Measurements from ENCODE around the gene PRPF39. TPM values are rescaled to one million over a fixed set of nuclear protein-coding genes. Genes with fewer than 3 reads are reported as not detected.

The PRPF39 gene
- total and polyA plus RNA-seq, 2 of the 13 experiments (the other 11 are each of a cell fraction or from before 2014, with no cell fraction given), result 44.2 to 65.0 TPM

GRCh38 chr14:45135659-45136395 lies 51.9 kb downstream of the PRPF39 start, which contains the start of gene FANCM (continued):
- TF ChIP-seq, protein P1, sequence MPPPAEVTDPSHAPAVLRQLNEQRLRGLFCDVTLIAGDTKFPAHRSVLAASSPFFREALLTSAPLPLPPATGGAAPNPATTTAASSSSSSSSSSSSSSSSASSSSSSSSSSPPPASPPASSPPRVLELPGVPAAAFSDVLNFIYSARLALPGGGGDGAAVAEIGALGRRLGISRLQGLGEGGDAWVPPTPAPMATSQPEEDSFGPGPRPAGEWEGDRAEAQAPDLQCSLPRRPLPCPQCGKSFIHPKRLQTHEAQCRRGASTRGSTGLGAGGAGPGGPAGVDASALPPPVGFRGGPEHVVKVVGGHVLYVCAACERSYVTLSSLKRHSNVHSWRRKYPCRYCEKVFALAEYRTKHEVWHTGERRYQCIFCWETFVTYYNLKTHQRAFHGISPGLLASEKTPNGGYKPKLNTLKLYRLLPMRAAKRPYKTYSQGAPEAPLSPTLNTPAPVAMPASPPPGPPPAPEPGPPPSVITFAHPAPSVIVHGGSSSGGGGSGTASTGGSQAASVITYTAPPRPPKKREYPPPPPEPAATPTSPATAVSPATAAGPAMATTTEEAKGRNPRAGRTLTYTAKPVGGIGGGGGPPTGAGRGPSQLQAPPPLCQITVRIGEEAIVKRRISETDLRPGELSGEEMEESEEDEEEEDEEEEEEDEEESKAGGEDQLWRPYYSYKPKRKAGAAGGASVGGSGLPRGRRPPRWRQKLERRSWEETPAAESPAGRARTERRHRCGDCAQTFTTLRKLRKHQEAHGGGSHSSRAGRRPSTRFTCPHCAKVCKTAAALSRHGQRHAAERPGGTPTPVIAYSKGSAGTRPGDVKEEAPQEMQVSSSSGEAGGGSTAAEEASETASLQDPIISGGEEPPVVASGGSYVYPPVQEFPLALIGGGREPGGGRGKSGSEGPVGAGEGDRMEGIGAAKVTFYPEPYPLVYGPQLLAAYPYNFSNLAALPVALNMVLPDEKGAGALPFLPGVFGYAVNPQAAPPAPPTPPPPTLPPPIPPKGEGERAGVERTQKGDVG (CRISPR knock-in tag; IDR thresholded peaks at IDR 0.05; ENCODE audit: borderline replicate concordance), result no peak
- TF ChIP-seq CBFB (CRISPR knock-in tag; IDR thresholded peaks at IDR 0.05), result no peak
- TF ChIP-seq ZSCAN31 (CRISPR knock-in tag; IDR thresholded peaks at IDR 0.05; ENCODE audit: low read depth), result peak; percentile 54; the same call in 1 of the 2 replicates
- no peak for TF ChIP-seq SRSF1 (optimal IDR thresholded peaks at IDR 0.05; ENCODE audit: low read depth, low read length)
- peak; percentile 62; the same call in 1 of the 2 replicates for TF ChIP-seq ZNF788 (CRISPR knock-in tag; IDR thresholded peaks at IDR 0.05; ENCODE audit: borderline replicate concordance)
- TF ChIP-seq GPN1 (CRISPR knock-in tag; IDR thresholded peaks at IDR 0.05; ENCODE audit: borderline replicate concordance), result no peak
- no peak for TF ChIP-seq ATAD3A (CRISPR knock-in tag; IDR thresholded peaks at IDR 0.05)
- TF ChIP-seq BHLHE40 (IDR thresholded peaks at IDR 0.05; ENCODE audit: low read length), result no peak
- no peak for TF ChIP-seq ZNF800 (CRISPR knock-in tag; IDR thresholded peaks at IDR 0.05)
- TF ChIP-seq ZNF563 (CRISPR knock-in tag; IDR thresholded peaks at IDR 0.05), result peak; percentile 43; the same call in 1 of the 2 replicates
- TF ChIP-seq, protein P2, sequence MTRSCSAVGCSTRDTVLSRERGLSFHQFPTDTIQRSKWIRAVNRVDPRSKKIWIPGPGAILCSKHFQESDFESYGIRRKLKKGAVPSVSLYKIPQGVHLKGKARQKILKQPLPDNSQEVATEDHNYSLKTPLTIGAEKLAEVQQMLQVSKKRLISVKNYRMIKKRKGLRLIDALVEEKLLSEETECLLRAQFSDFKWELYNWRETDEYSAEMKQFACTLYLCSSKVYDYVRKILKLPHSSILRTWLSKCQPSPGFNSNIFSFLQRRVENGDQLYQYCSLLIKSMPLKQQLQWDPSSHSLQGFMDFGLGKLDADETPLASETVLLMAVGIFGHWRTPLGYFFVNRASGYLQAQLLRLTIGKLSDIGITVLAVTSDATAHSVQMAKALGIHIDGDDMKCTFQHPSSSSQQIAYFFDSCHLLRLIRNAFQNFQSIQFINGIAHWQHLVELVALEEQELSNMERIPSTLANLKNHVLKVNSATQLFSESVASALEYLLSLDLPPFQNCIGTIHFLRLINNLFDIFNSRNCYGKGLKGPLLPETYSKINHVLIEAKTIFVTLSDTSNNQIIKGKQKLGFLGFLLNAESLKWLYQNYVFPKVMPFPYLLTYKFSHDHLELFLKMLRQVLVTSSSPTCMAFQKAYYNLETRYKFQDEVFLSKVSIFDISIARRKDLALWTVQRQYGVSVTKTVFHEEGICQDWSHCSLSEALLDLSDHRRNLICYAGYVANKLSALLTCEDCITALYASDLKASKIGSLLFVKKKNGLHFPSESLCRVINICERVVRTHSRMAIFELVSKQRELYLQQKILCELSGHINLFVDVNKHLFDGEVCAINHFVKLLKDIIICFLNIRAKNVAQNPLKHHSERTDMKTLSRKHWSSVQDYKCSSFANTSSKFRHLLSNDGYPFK (CRISPR knock-in tag; IDR thresholded peaks at IDR 0.05; ENCODE audit: borderline replicate concordance), result peak; percentile 61; the same call in 1 of the 2 replicates
- TF ChIP-seq ZNF546 (CRISPR knock-in tag; conservative IDR thresholded peaks at IDR 0.05), result no peak
- TF ChIP-seq ZNF589 (CRISPR knock-in tag; conservative IDR thresholded peaks at IDR 0.05), result 0 out of 2 replicates have a peak, but pooled peaks have one; percentile 56
- peak; percentile 23; the same call in 1 of the 2 replicates for TF ChIP-seq KDM5B (CRISPR knock-in tag; IDR thresholded peaks at IDR 0.05; ENCODE audit: borderline replicate concordance)
- TF ChIP-seq ZNF83 (CRISPR knock-in tag; IDR thresholded peaks at IDR 0.05; ENCODE audit: borderline replicate concordance), result 0 out of 2 replicates have a peak, but pooled peaks have one; percentile 74
- TF ChIP-seq ZNF547 (CRISPR knock-in tag; IDR thresholded peaks at IDR 0.05), result 0 out of 2 replicates have a peak, but pooled peaks have one; percentile 29
- TF ChIP-seq TBP (CRISPR knock-in tag; IDR thresholded peaks at IDR 0.05), result no peak
- TF ChIP-seq NFYC (CRISPR knock-in tag; IDR thresholded peaks at IDR 0.05), result peak; percentile 93
- TF ChIP-seq NR2C2 (CRISPR knock-in tag; IDR thresholded peaks at IDR 0.05; ENCODE audit: borderline replicate concordance), result peak; percentile 60; the same call in 1 of the 2 replicates
- TF ChIP-seq TGIF2 (CRISPR knock-in tag; IDR thresholded peaks at IDR 0.05), result peak; percentile 97
- TF ChIP-seq ZNF556 (CRISPR knock-in tag; IDR thresholded peaks at IDR 0.05; ENCODE audit: borderline replicate concordance), result no peak
- TF ChIP-seq ZNF225 (CRISPR knock-in tag; IDR thresholded peaks at IDR 0.05), result no peak

Data from HepG2 (cell line).